AG04450 (cell line): Measurements from ENCODE around the gene TMUB1. TPM values are rescaled to one million over a fixed set of nuclear protein-coding genes. Genes with fewer than 3 reads are reported as not detected.
A peak's percentile ranks its signal among the peaks of the same experiment; 100 is the strongest.

ENCODE experiments used
- CTCF ChIA-PET: fragments of 300-600, 350-600 bp; formaldehyde crosslinking; extraction: SDS; loops from one replicate; lab custom pipeline; 2022; ENCODE audit warnings: antibody characterized with exemption, inconsistent platforms; lab: Charles Lee
- POLR2A ChIA-PET: fragments of 350-600 bp; formaldehyde crosslinking; extraction: SDS; loops from one replicate; lab custom pipeline; 2021; ENCODE audit warnings: antibody characterized with exemption, inconsistent platforms; lab: Yijun Ruan, JAX
- DNase-seq: peaks from one replicate; pipeline ENCODE4 v3.0.0-alpha.2; 2011; ENCODE audit warnings: low read depth, low spot score
- H3K27ac ChIP-seq: one replicate; pipeline ENCODE4 v1.5.1; 2012; ENCODE audit warnings: low read depth, low read length, control low read depth
- H3K27me3 ChIP-seq: one replicate; pipeline ENCODE4 v1.6.0; 2012; ENCODE audit warnings: low read length; ENCODE audit not compliant: control insufficient read depth, insufficient read depth
- H3K4me3 ChIP-seq: 2 replicates; pipeline ENCODE4 v1.5.1; 2011; ENCODE audit warnings: mild to moderate bottlenecking, low read depth, low read length, control low read depth
- H3K9me3 ChIP-seq: 2 replicates; pipeline ENCODE4 v1.5.1; 2012; ENCODE audit warnings: low read length; ENCODE audit not compliant: control insufficient read depth, insufficient read depth
- CTCF ChIP-seq: IDR thresholded peaks from 2 replicates; pipeline ENCODE4 v1.5.1; 2011; ENCODE audit warnings: low read depth, low read length, control low read depth, inconsistent platforms
- polyA minus RNA-seq: library from RNA; depleted of rRNA, polyadenylated mRNA; stranded (reverse); fragments of >200 nt; gene quantifications from 2 replicates; pipeline ENCODE4 v1.2.3, GENCODE V29; 2011; rRNA and poly(A)+ RNA removed
- polyA plus RNA-seq: library from polyadenylated mRNA; depleted of rRNA; stranded (reverse); fragments of >200 nt; gene quantifications from 2 replicates; pipeline ENCODE4 v1.2.3, GENCODE V29; 2011; rRNA removed

Gene TMUB1, protein sequence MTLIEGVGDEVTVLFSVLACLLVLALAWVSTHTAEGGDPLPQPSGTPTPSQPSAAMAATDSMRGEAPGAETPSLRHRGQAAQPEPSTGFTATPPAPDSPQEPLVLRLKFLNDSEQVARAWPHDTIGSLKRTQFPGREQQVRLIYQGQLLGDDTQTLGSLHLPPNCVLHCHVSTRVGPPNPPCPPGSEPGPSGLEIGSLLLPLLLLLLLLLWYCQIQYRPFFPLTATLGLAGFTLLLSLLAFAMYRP
- polyA plus RNA-seq (9.7 and 11.3 TPM in 2 replicates), polyA minus RNA-seq (2.3 and 3.9 TPM in 2 replicates)

DNA sequence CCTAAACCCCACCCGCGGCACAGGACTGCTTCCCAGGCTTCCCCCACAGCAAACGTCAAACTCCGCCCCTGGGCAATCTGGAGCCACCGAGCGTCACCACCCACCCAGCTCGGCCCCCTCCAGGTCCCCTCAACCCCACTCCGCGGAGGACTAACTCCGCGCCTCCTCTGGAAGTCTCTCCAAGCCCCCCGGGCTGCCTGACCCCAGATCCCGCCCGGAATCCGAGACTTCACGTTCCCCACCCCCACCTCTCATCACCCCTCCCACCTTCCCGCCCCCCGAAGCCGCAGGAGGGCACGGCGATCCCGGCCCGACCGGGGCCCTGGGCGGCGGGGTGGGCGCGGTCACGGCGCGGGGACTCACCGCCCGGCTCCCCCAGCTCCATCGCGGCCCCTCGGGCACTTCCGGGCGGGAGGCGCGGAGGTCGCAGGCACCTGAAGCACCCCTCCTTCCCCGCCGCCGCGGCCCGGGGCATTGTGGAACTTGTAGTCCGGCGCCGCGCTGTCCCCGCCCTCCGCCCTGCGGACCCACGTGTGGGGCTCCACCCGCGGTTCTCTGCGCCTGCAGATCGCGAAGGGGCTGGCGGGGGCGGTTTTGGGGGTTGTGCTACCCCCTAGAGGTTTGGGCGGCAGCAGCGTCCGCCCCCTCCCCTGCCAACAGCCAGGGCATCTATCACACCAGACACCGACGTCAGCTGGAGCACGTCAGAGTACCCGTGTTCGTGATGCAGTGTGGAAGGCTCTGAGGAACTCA lies at the start of gene TMUB1:
Gene TMUB1, minus strand, starts transcription at position 423 of the 753 bp plus-strand sequence. CDS start 930 bp downstream, outside the sequence.
- Histone ChIP-seq H3K9me3 (peaks cover 3% of the 10 kb centered on the region; the same call in 1 of the 2 replicates), H3K27me3 (no peaks in the 10 kb centered on the region), H3K4me3 (peak within 1 kb of the TSS; percentile 74), H3K27ac (no peak within 1 kb of the TSS)
- no peak for DNase-seq
- ChIA-PET POLR2A (no interaction called here), CTCF (interaction anchor here (1.3 kb wide), 1 partner anchor 27 kb away, joined by 3 read pairs; no protein-coding TSS in a partner anchor)
- no peak for TF ChIP-seq CTCF

DNA sequence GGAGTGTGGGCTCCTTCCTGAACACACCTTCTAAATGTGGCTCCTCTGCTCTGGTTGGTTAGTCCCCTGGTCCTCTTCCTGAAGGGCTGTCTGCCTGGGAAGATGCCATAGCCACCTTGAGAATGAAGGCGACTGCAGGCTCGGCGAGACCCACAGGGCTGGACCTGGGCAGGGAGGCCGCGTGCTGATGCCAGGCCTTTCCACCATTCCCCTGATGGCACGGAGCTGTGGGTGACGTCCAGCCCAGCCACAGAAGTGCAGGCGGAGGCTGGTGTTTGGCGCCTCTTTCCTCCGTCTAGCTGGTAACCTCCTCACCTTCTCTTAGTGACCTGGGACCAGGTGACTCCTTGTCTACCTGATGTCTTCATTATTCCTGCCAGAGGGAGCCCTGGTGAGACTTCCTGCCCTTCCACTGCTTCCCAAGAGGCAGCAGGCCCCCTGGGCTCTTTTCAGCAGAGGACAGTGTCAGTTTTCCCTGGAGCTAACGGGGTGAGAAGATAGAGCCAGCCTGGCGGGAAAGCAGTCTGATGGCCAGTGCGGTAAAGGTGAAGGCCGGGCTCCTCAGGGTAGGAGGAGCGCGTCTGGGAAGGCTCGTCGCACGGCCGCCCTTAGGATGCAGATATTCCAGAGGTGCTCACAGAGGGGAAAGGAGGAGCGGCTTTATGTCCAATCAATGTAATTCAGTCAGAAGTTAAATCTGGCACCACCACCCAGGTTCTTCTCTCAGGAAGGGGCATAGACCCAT lies 49.3 kb upstream of the TMUB1 start:
- no peak overlapping the region for H3K27ac ChIP-seq
- ChIA-PET CTCF (no interaction called here), POLR2A (no interaction called here)

GRCh38 chr7:151131592-151132293 lies 48.5 kb upstream of the TMUB1 start:
- Histone ChIP-seq H3K27ac (no peak overlapping the region), H3K27me3 (no peaks in the 10 kb centered on the region), H3K9me3 (no peaks in the 10 kb centered on the region), H3K4me3 (no peak overlapping the region)
- ChIA-PET POLR2A (no interaction called here), CTCF (interaction anchor here (0.8 kb wide), 1 partner anchor 38 kb away, joined by 3 read pairs; no protein-coding TSS in a partner anchor)
- TF ChIP-seq CTCF: no peak
- no peak for DNase-seq

More for the DNA sequence above, 49.3 kb upstream of the TMUB1 start:
- no peak for DNase-seq
- Histone ChIP-seq H3K27me3 (no peaks in the 10 kb centered on the region), H3K4me3 (no peak overlapping the region), H3K9me3 (no peaks in the 10 kb centered on the region)
- TF ChIP-seq CTCF: no peak

GRCh38 chr7:151131224-151131591 lies 47.9 kb upstream of the TMUB1 start:
- Histone ChIP-seq H3K27ac (no peak overlapping the region), H3K27me3 (no peaks in the 10 kb centered on the region), H3K9me3 (no peaks in the 10 kb centered on the region), H3K4me3 (no peak overlapping the region)
- DNase-seq: no peak
- ChIA-PET POLR2A (no interaction called here), CTCF (interaction anchor here (0.8 kb wide), 1 partner anchor 39 kb away, joined by 3 read pairs; no protein-coding TSS in a partner anchor)
- no peak for TF ChIP-seq CTCF
